GM21529 (cell line): ENCODE results near the gene AACS.
A peak's percentile ranks its signal among the peaks of the same experiment; 100 is the strongest.
"Not testable (repeated sequence)": the region's sequence is repeated elsewhere in the genome, so short reads cannot be mapped to it uniquely, and the experiment has no call there.

ENCODE experiments used
- ATAC-seq: cut with Tn5 transposase; IDR thresholded peaks from one replicate; pipeline ENCODE4 v1.9.1; 2021; ENCODE audit not compliant: unreplicated experiment

Gene AACS

GRCh38 chr12:125065021-125065918 is at the start of gene AACS:
Gene AACS, plus strand, starts transcription at chr12:125065435. Its CDS starts 150 bp downstream, at chr12:125065585.
- ATAC-seq, result peak; percentile 91

GRCh38 chr12:125015680-125016310 is 49.4 kb upstream of the AACS start:
- ATAC-seq, result no peak

GRCh38 chr12:125017801-125018200 is 47.4 kb upstream of the AACS start:
- ATAC-seq, result no peak

- ATAC-seq, result no peak
Measured at GRCh38 chr12:125018356-125018755, 46.9 kb upstream of the AACS start.

GRCh38 chr12:125021096-125021495 is 44.1 kb upstream of the AACS start:
- ATAC-seq, result no peak

GRCh38 chr12:125021771-125022170 is 43.5 kb upstream of the AACS start:
- ATAC-seq, result no peak

- ATAC-seq, result no peak
Measured at GRCh38 chr12:125023065-125023464, 42.2 kb upstream of the AACS start.

GRCh38 chr12:125024949-125025563 is 40.2 kb upstream of the AACS start:
- ATAC-seq, result no peak

GRCh38 chr12:125025606-125026235 is 39.5 kb upstream of the AACS start:
- no peak for ATAC-seq

GRCh38 chr12:125028106-125028505 is 37.1 kb upstream of the AACS start:
- no peak for ATAC-seq

- ATAC-seq, result no peak
Measured at GRCh38 chr12:125029761-125030358, 35.4 kb upstream of the AACS start.

- not testable (repeated sequence) for ATAC-seq
Measured at GRCh38 chr12:125031471-125031870, 33.8 kb upstream of the AACS start.

GRCh38 chr12:125032466-125033152 is 32.6 kb upstream of the AACS start:
- ATAC-seq, result no peak

- ATAC-seq, result no peak
Measured at GRCh38 chr12:125033288-125033687, 31.9 kb upstream of the AACS start.

GRCh38 chr12:125038976-125039625 is 26.1 kb upstream of the AACS start:
- no peak for ATAC-seq

- no peak for ATAC-seq
Measured at GRCh38 chr12:125049093-125049458, 16.2 kb upstream of the AACS start.

GRCh38 chr12:125050446-125050845 is 14.8 kb upstream of the AACS start:
- no peak for ATAC-seq

GRCh38 chr12:125050868-125051267 is 14.4 kb upstream of the AACS start:
- ATAC-seq, result no peak

GRCh38 chr12:125053821-125054220 is 11.4 kb upstream of the AACS start:
- ATAC-seq, result no peak

GRCh38 chr12:125055591-125055990 is 9.6 kb upstream of the AACS start:
- no peak for ATAC-seq
